Large intestine (tissue), 3 donors: ENCODE measurements around the gene MCM5. TPM values are rescaled to one million over a fixed set of nuclear protein-coding genes. Genes with fewer than 3 reads are reported as not detected.

ENCODE experiments used
- DNase-seq, 2 donors: peaks; one replicate each; pipeline versions ENCODE4 v3.0.0 to v3.0.0-alpha.2; 2013
- H3K27ac ChIP-seq: one replicate; pipeline ENCODE4 v1.5.1; 2013; ENCODE audit warnings: low read length
- H3K27me3 ChIP-seq: 2 replicates; pipeline ENCODE4 v1.6.1; 2013; ENCODE audit warnings: low read length; ENCODE audit not compliant: control insufficient read depth, insufficient read depth
- H3K36me3 ChIP-seq: 2 replicates; pipeline ENCODE4 v1.6.1; 2013; ENCODE audit warnings: low read length; ENCODE audit not compliant: control insufficient read depth, insufficient read depth
- H3K4me1 ChIP-seq: one replicate; pipeline ENCODE4 v1.6.1; 2013; ENCODE audit warnings: low read length; ENCODE audit not compliant: control insufficient read depth, insufficient read depth
- H3K4me3 ChIP-seq: one replicate; pipeline ENCODE4 v1.5.1; 2013; ENCODE audit warnings: low read length
- H3K9me3 ChIP-seq: one replicate; pipeline ENCODE4 v1.6.1; 2013; ENCODE audit warnings: mild to moderate bottlenecking, low read depth, low read length, moderate library complexity; ENCODE audit not compliant: control insufficient read depth
- WGBS: methylation state at CpG from one replicate; pipeline ENCODE4 v1.1.5; 2013; ENCODE audit warnings: low lambda C conversion rate; ENCODE audit not compliant: insufficient coverage; 5-methylcytosine and 5-hydroxymethylcytosine counted together
- polyA plus RNA-seq: library from polyadenylated mRNA; unstranded; fragments of 120-200 nt; gene quantifications from one replicate; pipeline ENCODE4 v1.2.1, GENCODE V29; 2013

MCM5 gene
- polyA plus RNA-seq, 1 donor, result 41.0 TPM

GRCh38 chr22:35399114-35399677 is 744 bp upstream of the MCM5 start:
- peak overlapping the region; percentile 84 for H3K4me3 ChIP-seq

GRCh38 chr22:35400501-35400790 is 506 bp downstream of the MCM5 start:
- Histone ChIP-seq H3K9me3 (peaks cover 3% of the 10 kb centered on the region), H3K36me3 (peaks cover 26% of the 10 kb centered on the region), H3K27ac (no peak overlapping the region), H3K4me1 (peaks cover 5% of the 10 kb centered on the region), H3K27me3 (no peaks in the 10 kb centered on the region), H3K4me3 (peak overlapping the region; percentile 84)
- WGBS, result no CpG with 5 or more reads among the region's 20 CpGs
- no peak for DNase-seq

More at GRCh38 chr22:35399114-35399677, 744 bp upstream of the MCM5 start:
- peak overlapping the region; percentile 12 for H3K27ac ChIP-seq
- peaks cover 16% of the 10 kb centered on the region for H3K36me3 ChIP-seq
- H3K4me1 ChIP-seq, result peaks cover 5% of the 10 kb centered on the region
- no peak for DNase-seq
- no peaks in the 10 kb centered on the region for H3K27me3 ChIP-seq
- H3K9me3 ChIP-seq, result peaks cover 3% of the 10 kb centered on the region
- 100% methylated on average over 1 of the region's 24 CpGs for WGBS

GRCh38 chr22:35401863-35402262 is 1.9 kb downstream of the MCM5 start:
- Histone ChIP-seq H3K4me1 (peaks cover 5% of the 10 kb centered on the region), H3K4me3 (no peak overlapping the region), H3K27me3 (no peaks in the 10 kb centered on the region), H3K36me3 (peaks cover 38% of the 10 kb centered on the region), H3K9me3 (peaks cover 3% of the 10 kb centered on the region), H3K27ac (no peak overlapping the region)
- DNase-seq, result no peak
- WGBS, result 100% methylated on average over 2 of the region's 6 CpGs

- no peak overlapping the region for H3K27ac ChIP-seq
- no peaks in the 10 kb centered on the region for H3K4me1 ChIP-seq
- no peak for DNase-seq
- 60% methylated on average over 1 of the region's 7 CpGs for WGBS
- H3K27me3 ChIP-seq, result no peaks in the 10 kb centered on the region
- peaks cover 51% of the 10 kb centered on the region for H3K36me3 ChIP-seq
- H3K4me3 ChIP-seq, result no peak overlapping the region
- peaks cover 3% of the 10 kb centered on the region for H3K9me3 ChIP-seq
These were observed 3.4 kb downstream of the MCM5 start for GRCh38 chr22:35403356-35403755.

GRCh38 chr22:35404176-35404575 is 4.2 kb downstream of the MCM5 start:
- Histone ChIP-seq H3K4me1 (no peaks in the 10 kb centered on the region), H3K36me3 (peaks cover 57% of the 10 kb centered on the region), H3K27me3 (no peaks in the 10 kb centered on the region), H3K9me3 (peaks cover under 1% of the 10 kb centered on the region), H3K4me3 (no peak overlapping the region), H3K27ac (no peak overlapping the region)
- DNase-seq, result no peak
- WGBS, result no CpG with 5 or more reads among the region's 5 CpGs

GRCh38 chr22:35406443-35406842 is 6.5 kb downstream of the MCM5 start:
- Histone ChIP-seq H3K4me3 (no peak overlapping the region), H3K27ac (no peak overlapping the region), H3K9me3 (no peaks in the 10 kb centered on the region), H3K4me1 (no peaks in the 10 kb centered on the region), H3K36me3 (peaks cover 78% of the 10 kb centered on the region), H3K27me3 (no peaks in the 10 kb centered on the region)
- DNase-seq, result no peak
- no CpG with 5 or more reads among the region's 13 CpGs for WGBS

- no peak overlapping the region for H3K27ac ChIP-seq
- peaks cover 85% of the 10 kb centered on the region for H3K36me3 ChIP-seq
- DNase-seq, result no peak
- no peak overlapping the region for H3K4me3 ChIP-seq
- H3K9me3 ChIP-seq, result no peaks in the 10 kb centered on the region
- WGBS, result 100% methylated on average over 1 of the region's 7 CpGs
- no peaks in the 10 kb centered on the region for H3K4me1 ChIP-seq
- H3K27me3 ChIP-seq, result no peaks in the 10 kb centered on the region
These were observed 7.4 kb downstream of the MCM5 start for GRCh38 chr22:35407362-35407761.

- 86% methylated on average over 2 of the region's 16 CpGs for WGBS
- Histone ChIP-seq H3K4me3 (no peak overlapping the region), H3K4me1 (no peaks in the 10 kb centered on the region), H3K27me3 (no peaks in the 10 kb centered on the region), H3K27ac (no peak overlapping the region), H3K36me3 (peaks cover 88% of the 10 kb centered on the region), H3K9me3 (no peaks in the 10 kb centered on the region)
- DNase-seq, result no peak
These were observed 10.1 kb downstream of the MCM5 start for GRCh38 chr22:35409783-35410662.

- DNase-seq, result no peak
- WGBS, result no CpG with 5 or more reads among the region's 6 CpGs
- Histone ChIP-seq H3K27ac (no peak overlapping the region), H3K9me3 (no peaks in the 10 kb centered on the region), H3K27me3 (no peaks in the 10 kb centered on the region), H3K36me3 (peaks cover 87% of the 10 kb centered on the region), H3K4me3 (no peak overlapping the region), H3K4me1 (no peaks in the 10 kb centered on the region)
These were observed 10.7 kb downstream of the MCM5 start for GRCh38 chr22:35410663-35411034.

- no peak for DNase-seq
- peaks cover 89% of the 10 kb centered on the region for H3K36me3 ChIP-seq
- no peaks in the 10 kb centered on the region for H3K27me3 ChIP-seq
- H3K4me3 ChIP-seq, result no peak overlapping the region
- no peaks in the 10 kb centered on the region for H3K9me3 ChIP-seq
- no CpG with 5 or more reads among the region's 7 CpGs for whole genome bisulfite sequencing
- no peak overlapping the region for H3K27ac ChIP-seq
- no peaks in the 10 kb centered on the region for H3K4me1 ChIP-seq
These were observed 11.2 kb downstream of the MCM5 start for GRCh38 chr22:35411102-35411501.

- no peaks in the 10 kb centered on the region for H3K27me3 ChIP-seq
- H3K4me3 ChIP-seq, result no peak overlapping the region
- no peak overlapping the region for H3K27ac ChIP-seq
- DNase-seq, result no peak
- H3K4me1 ChIP-seq, result no peaks in the 10 kb centered on the region
- no CpG with 5 or more reads among the region's 4 CpGs for WGBS
- no peaks in the 10 kb centered on the region for H3K9me3 ChIP-seq
- H3K36me3 ChIP-seq, result peaks cover 87% of the 10 kb centered on the region
These were observed 13.7 kb downstream of the MCM5 start for GRCh38 chr22:35413624-35414023.
